GM23338 (cell line): ENCODE data around the gene ZNRD2. TPM values are rescaled to one million over a fixed set of nuclear protein-coding genes. Genes with fewer than 3 reads are reported as not detected.

ENCODE experiments used
- ATAC-seq: fragments of 200-7000 bp; cut with Tn5 transposase; 3 replicates; pipeline ENCODE4 v1.9.1; 2020
- DNase-seq: peaks from one replicate; pipeline ENCODE4 v3.0.0-alpha.2; 2015; ENCODE audit warnings: low spot score
- H2AFZ ChIP-seq: fragments of 200-600 bp; sonication (generic); 2 replicates; pipeline ENCODE4 v1.8.0; 2016; ENCODE audit warnings: antibody characterized with exemption, mild to moderate bottlenecking, moderate library complexity
- H3F3A ChIP-seq: fragments of 200-600 bp; sonication (generic); replicated peaks from 2 replicates; pipeline ENCODE4 v1.8.0; 2017; ENCODE audit warnings: antibody characterized with exemption, mixed run types, low read depth
- H3K27ac ChIP-seq: fragments of 200-600 bp; sonication (generic); 2 replicates; pipeline ENCODE4 v1.6.1; 2016; ENCODE audit warnings: low read depth
- H3K27me3 ChIP-seq: fragments of 200-600 bp; sonication (generic); 2 replicates; pipeline ENCODE4 v1.8.0; 2016; ENCODE audit warnings: mild to moderate bottlenecking, mixed run types, moderate library complexity; ENCODE audit not compliant: insufficient read depth
- H3K36me3 ChIP-seq: fragments of 200-600 bp; sonication (generic); 2 replicates; pipeline ENCODE4 v1.8.0; 2016; ENCODE audit warnings: mild to moderate bottlenecking; ENCODE audit not compliant: insufficient read depth
- H3K4me1 ChIP-seq: fragments of 200-600 bp; sonication (generic); 2 replicates; pipeline ENCODE4 v1.8.0; 2016; ENCODE audit warnings: mild to moderate bottlenecking, moderate library complexity; ENCODE audit not compliant: insufficient read depth
- H3K4me2 ChIP-seq: fragments of 200-600 bp; sonication (generic); 2 replicates; pipeline ENCODE4 v1.7.1; 2017; ENCODE audit warnings: mixed run types
- H3K4me3 ChIP-seq: fragments of 200-600 bp; sonication (generic); 2 replicates; pipeline ENCODE4 v1.6.1; 2016; ENCODE audit warnings: mixed run types
- H3K79me2 ChIP-seq: fragments of 200-600 bp; sonication (generic); replicated peaks from 2 replicates; pipeline ENCODE4 v1.8.0; 2017; ENCODE audit warnings: mild to moderate bottlenecking; ENCODE audit not compliant: insufficient read depth
- H3K9me2 ChIP-seq: fragments of 200-600 bp; sonication (generic); 2 replicates; pipeline ENCODE4 v1.8.0; 2017; ENCODE audit not compliant: insufficient read depth
- H4K20me1 ChIP-seq: fragments of 200-600 bp; sonication (generic); replicated peaks from 2 replicates; pipeline ENCODE4 v1.8.0; 2017; ENCODE audit warnings: mild to moderate bottlenecking; ENCODE audit not compliant: insufficient read depth
- H3K27ac Mint-ChIP-seq: 2 replicates; pipeline ENCODE4 v1.8.0; 2020; ENCODE audit warnings: inconsistent platforms, mild to moderate bottlenecking, moderate library complexity, mixed read lengths
- H3K27me3 Mint-ChIP-seq: 3 replicates; pipeline ENCODE4 v1.8.0; 2022; ENCODE audit warnings: low read depth, mild to moderate bottlenecking, moderate library complexity, mixed read lengths, inconsistent platforms; ENCODE audit not compliant: insufficient read depth, poor library complexity
- H3K36me3 Mint-ChIP-seq: 3 replicates; pipeline ENCODE4 v1.8.0; 2021; ENCODE audit warnings: low read depth, mild to moderate bottlenecking, inconsistent platforms, moderate library complexity, mixed read lengths
- H3K4me1 Mint-ChIP-seq: 3 replicates; pipeline ENCODE4 v1.8.0; 2020; ENCODE audit warnings: mild to moderate bottlenecking, inconsistent platforms, mixed read lengths
- H3K4me3 Mint-ChIP-seq: 3 replicates; pipeline ENCODE4 v1.8.0; 2021; ENCODE audit warnings: moderate library complexity, mild to moderate bottlenecking, inconsistent platforms, mixed read lengths
- H3K9me3 Mint-ChIP-seq: 3 replicates; pipeline ENCODE4 v1.8.0; 2020; ENCODE audit warnings: moderate library complexity, mild to moderate bottlenecking, inconsistent platforms, mixed read lengths
- CTCF ChIP-seq, 2 experiments: fragments of 200-600 bp in 1 of 2; sonication (generic) in 1 of 2; conservative IDR thresholded peaks; 2 replicates each; pipeline versions ENCODE4 v1.5.1 to v1.6.1; 2016 to 2017; ENCODE audit warnings: antibody characterized with exemption in 2 of 2, low read depth in 2 of 2, mild to moderate bottlenecking in 2 of 2, moderate library complexity in 1 of 2
- EZH2phosphoT487 ChIP-seq: fragments of 200-600 bp; sonication (generic); IDR thresholded peaks from one replicate; pipeline ENCODE4 v1.8.1; 2018; ENCODE audit warnings: antibody characterized with exemption; ENCODE audit not compliant: unreplicated experiment
- JUNB ChIP-seq: IDR thresholded peaks from one replicate; pipeline ENCODE4 v1.6.1; 2016; ENCODE audit warnings: antibody characterized with exemption; ENCODE audit not compliant: unreplicated experiment
- NANOG ChIP-seq: IDR thresholded peaks from 2 replicates; pipeline ENCODE4 v1.6.1; 2016; ENCODE audit warnings: antibody characterized with exemption, borderline replicate concordance
- STAT1 ChIP-seq: IDR thresholded peaks from one replicate; pipeline ENCODE4 v1.6.1; 2016; ENCODE audit warnings: antibody characterized with exemption; ENCODE audit not compliant: unreplicated experiment
- ZNF114 ChIP-seq: fragments of 250-450 bp; sonication (Bioruptor Pico); IDR thresholded peaks from 2 replicates; pipeline ENCODE4 v1.5.0; 2020; ENCODE audit warnings: mild to moderate bottlenecking, moderate library complexity
- ZNF331 ChIP-seq: fragments of 250-450 bp; sonication (Bioruptor Pico); IDR thresholded peaks from 2 replicates; pipeline ENCODE4 v1.5.0; 2020; ENCODE audit warnings: low read depth, mild to moderate bottlenecking, moderate library complexity
- ZNF462 ChIP-seq: fragments of 250-450 bp; sonication (Bioruptor Pico); IDR thresholded peaks from 2 replicates; pipeline ENCODE4 v1.5.0; 2020; ENCODE audit warnings: mild to moderate bottlenecking, moderate library complexity
- polyA plus RNA-seq: library from polyadenylated mRNA; unstranded; fragments of >200 nt; fragmentation: Nextera tagmentation; extraction: Ambion mirVana; gene quantifications from 2 replicates; pipeline ENCODE4 v1.2.1, GENCODE V29; 2016
- total RNA-seq: library from RNA; depleted of rRNA; stranded (reverse); fragments of >200 nt; shearing (Covaris generic); gene quantifications from 2 replicates; pipeline ENCODE4 v1.2.3, GENCODE V29; 2014

Gene ZNRD2
- total and polyA plus RNA-seq, 2 experiments from 2014 or later, result 78.6 to 148 TPM

- Histone ChIP-seq H3K4me2 (peak overlapping the region; percentile 87; the same call in 1 of the 2 replicates), H3K79me2 (no peaks in the 10 kb centered on the region), H3K9me2 (no peaks in the 10 kb centered on the region), H4K20me1 (no peaks in the 10 kb centered on the region), H3K27me3 (peaks cover 46% of the 10 kb centered on the region), H3K4me1 (peaks cover 13% of the 10 kb centered on the region; the same call in 1 of the 2 replicates), H3K4me3 (no peak overlapping the region), H2AFZ (no peak overlapping the region), H3F3A (peaks cover 26% of the 10 kb centered on the region; the same call in 1 of the 2 replicates), H3K27ac (no peak overlapping the region), H3K36me3 (no peaks in the 10 kb centered on the region; the same call in 1 of the 2 replicates)
- peaks cover 13% of the 10 kb centered on the region for H3K4me1 Mint-ChIP-seq
- peaks cover 5% of the 10 kb centered on the region; the same call in 2 of the 3 replicates for H3K36me3 Mint-ChIP-seq
- peak; percentile 83 for DNase-seq
- ATAC-seq, result peak; percentile 58
- peak overlapping the region; percentile 66; the same call in 1 of the 3 replicates for H3K4me3 Mint-ChIP-seq
- peaks cover 44% of the 10 kb centered on the region for H3K27me3 Mint-ChIP-seq
- no peaks in the 10 kb centered on the region; the same call in 2 of the 3 replicates for H3K9me3 Mint-ChIP-seq
- H3K27ac Mint-ChIP-seq, result no peak overlapping the region
- TF ChIP-seq CTCF (conservative IDR thresholded peaks at IDR 0.05; ENCODE audit: low read depth in 2 of 2) (peak; percentile 78 to 88), STAT1 (no peak)
These were observed 23.5 kb downstream of the ZNRD2 start for GRCh38 chr11:65593518-65594414.

GRCh38 chr11:65595131-65595530 is 24.9 kb downstream of the ZNRD2 start:
- Mint-ChIP-seq H3K27ac (no peak overlapping the region), H3K4me3 (no peak overlapping the region), H3K36me3 (peaks cover 9% of the 10 kb centered on the region; the same call in 2 of the 3 replicates), H3K9me3 (no peaks in the 10 kb centered on the region; the same call in 2 of the 3 replicates), H3K4me1 (peaks cover 13% of the 10 kb centered on the region), H3K27me3 (peaks cover 36% of the 10 kb centered on the region)
- Histone ChIP-seq H3K27me3 (peaks cover 42% of the 10 kb centered on the region), H3K79me2 (no peaks in the 10 kb centered on the region), H3K27ac (no peak overlapping the region), H3K4me1 (peaks cover 13% of the 10 kb centered on the region; the same call in 1 of the 2 replicates), H3K36me3 (no peaks in the 10 kb centered on the region; the same call in 1 of the 2 replicates), H3K4me2 (no peak overlapping the region), H3F3A (peaks cover 26% of the 10 kb centered on the region; the same call in 1 of the 2 replicates), H3K4me3 (no peak overlapping the region), H3K9me2 (no peaks in the 10 kb centered on the region), H2AFZ (no peak overlapping the region), H4K20me1 (no peaks in the 10 kb centered on the region; the same call in 1 of the 2 replicates)
- ATAC-seq (no peak), DNase-seq (no peak)
- TF ChIP-seq ZNF114, result no peak
- TF ChIP-seq JUNB, result no peak
- no peak for TF ChIP-seq ZNF462
- TF ChIP-seq CTCF (conservative IDR thresholded peaks at IDR 0.05; ENCODE audit: low read depth in 2 of 2), result no peak
- TF ChIP-seq ZNF331 (CRISPR knock-in tag), result no peak
- TF ChIP-seq EZH2phosphoT487, result no peak
- no peak for TF ChIP-seq NANOG
